GM19328 (cell line): ENCODE measurements around the gene SWT1.
"Not testable (repeated sequence)": the region's sequence is repeated elsewhere in the genome, so short reads cannot be mapped to it uniquely, and the experiment has no call there.

Source experiments
- ATAC-seq: cut with Tn5 transposase; IDR thresholded peaks from one replicate; pipeline ENCODE4 v1.9.1; 2021; ENCODE audit warnings: mild to moderate bottlenecking, moderate library complexity; ENCODE audit not compliant: unreplicated experiment

Gene SWT1

GRCh38 chr1:185318431-185319138 lies 161.6 kb downstream of the SWT1 start:
- ATAC-seq: no peak

DNA sequence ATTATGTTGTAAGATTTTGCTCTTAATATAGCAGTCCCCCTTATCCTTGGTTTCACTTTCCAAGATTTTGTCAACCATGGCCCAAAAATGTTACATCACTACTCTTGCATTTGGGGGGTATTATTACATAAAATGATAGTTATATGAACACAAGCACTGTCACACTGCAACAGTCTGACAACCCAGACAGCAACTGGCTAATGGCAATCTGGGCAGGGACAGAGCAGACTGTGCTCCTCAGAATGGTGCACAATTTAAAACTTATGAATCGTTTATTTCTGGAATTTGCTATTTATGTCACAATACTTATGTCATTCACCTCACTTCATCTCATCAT lies 162.1 kb downstream of the SWT1 start:
- ATAC-seq: no peak

DNA sequence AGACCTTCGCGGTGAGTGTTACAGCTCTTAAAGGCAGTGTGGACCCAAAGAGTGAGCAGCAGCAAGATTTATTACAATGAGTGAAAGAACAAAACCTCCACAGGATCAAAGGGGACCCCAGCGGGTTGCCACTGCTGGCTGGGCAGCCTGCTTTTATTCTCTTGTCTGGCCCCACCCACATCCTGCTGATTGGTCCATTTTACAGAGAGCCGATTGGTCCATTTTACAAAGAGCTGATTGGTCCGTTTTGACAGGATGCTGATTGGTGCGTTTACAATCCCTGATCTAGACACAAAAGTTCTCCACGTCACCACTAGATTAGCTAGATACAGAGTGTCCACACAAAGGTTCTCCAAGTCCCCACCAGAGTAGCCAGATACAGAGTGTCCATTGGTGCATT lies 164.1 kb downstream of the SWT1 start:
- not testable (repeated sequence) for ATAC-seq

- ATAC-seq: not testable (repeated sequence)
These were observed 164.8 kb downstream of the SWT1 start for GRCh38 chr1:185321653-185322221.

DNA sequence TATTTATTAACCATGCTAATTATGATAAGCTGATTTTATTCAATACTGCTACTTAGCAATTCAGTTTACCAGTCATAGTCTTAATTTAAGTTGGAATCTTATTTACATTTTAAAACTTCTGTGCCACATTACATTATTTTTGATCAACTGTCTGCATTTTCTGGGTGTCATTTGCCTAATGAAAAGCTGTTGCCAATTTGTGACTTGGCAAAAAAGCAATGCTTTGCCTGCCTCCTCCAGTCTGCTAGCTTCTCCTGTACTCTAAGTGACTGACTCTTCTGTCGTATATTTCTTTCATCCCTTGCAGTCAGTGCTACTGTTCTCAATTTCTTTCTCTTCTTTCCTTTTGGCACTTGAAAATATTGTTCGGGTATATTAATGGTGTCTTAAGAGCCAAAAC lies 165.7 kb downstream of the SWT1 start:
- no peak for ATAC-seq

DNA sequence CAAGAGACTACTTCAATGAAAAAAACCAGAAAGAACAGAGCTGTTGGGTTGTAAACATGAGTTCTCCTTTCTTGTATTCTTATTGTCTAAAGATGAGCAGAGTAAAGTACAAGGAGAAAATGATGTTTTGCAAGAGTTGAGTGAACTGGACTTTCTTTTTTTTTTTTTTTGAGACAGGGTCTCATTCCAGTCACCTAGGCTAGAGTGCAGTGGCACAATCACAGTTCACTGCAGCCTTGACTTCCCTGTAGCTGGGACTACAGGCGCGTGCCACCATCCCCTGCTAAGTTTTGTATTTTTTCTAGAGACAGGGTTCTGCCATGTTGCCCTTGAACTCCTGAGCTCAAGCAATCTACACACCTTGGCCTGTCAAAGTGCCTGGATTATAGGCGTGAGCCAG lies 167.2 kb downstream of the SWT1 start:
- no peak for ATAC-seq

DNA sequence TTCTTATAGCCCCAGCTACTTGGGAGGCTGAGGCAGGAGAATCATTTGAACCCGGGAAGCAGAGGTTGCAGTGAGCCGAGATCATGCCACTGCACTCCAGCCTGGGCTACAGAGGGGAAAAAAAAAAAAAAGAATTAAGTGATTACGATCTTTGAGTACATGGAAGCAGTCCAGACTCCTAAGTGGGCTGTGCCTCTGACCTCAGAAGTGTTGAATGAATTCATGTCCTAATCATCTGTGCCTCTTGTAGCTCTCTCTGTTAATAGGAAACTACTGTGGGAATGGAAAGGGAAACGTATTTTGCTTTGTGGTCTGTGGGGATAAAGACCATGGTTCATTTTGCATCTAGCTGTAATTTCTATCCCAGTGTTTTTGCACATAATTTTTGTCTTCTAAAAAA lies 168.4 kb downstream of the SWT1 start:
- ATAC-seq: no peak

- ATAC-seq: no peak
These were observed 171.3 kb downstream of the SWT1 start for GRCh38 chr1:185328255-185328654.

DNA sequence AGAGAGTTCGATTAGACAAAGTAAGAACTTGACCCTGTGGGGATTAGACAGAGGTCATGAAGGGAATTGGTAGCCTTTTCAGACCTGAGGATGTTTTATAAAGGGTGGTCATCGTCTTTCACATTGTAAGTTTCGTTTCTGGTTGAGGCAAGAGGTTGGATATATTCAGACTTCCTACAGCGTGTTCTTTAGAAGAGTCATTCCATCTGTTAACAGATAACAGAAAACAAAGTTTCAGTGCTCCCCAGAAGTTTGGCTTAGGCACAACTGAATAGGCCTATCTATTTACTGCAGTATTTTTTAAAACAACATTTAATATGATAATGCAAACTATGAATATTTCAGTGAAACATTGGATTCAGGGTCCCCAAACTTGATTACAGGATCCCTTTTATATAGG lies 177.2 kb downstream of the SWT1 start:
- ATAC-seq: no peak

DNA sequence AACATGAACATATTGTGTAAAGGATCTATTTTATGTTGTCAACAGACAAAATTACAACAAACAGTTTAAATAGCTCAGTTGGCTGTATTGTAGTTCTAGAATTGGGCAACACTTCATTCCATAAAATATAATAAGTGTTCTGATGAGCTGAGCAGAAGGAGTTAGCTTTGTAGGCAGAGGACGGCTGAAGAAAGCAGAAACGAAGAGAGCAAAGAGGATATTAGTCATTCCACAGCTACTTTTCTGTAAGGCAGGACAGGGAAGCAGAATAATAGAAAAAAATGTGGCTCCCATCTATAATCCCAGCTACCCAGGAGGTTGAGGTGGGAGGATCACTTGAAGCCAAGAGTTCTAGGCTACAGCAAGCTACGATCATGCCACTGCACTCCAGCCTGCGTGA lies 180.3 kb downstream of the SWT1 start:
- no peak for ATAC-seq

- peak; percentile 94 for ATAC-seq
These were observed 182.0 kb downstream of the SWT1 start for GRCh38 chr1:185338719-185339622.

DNA sequence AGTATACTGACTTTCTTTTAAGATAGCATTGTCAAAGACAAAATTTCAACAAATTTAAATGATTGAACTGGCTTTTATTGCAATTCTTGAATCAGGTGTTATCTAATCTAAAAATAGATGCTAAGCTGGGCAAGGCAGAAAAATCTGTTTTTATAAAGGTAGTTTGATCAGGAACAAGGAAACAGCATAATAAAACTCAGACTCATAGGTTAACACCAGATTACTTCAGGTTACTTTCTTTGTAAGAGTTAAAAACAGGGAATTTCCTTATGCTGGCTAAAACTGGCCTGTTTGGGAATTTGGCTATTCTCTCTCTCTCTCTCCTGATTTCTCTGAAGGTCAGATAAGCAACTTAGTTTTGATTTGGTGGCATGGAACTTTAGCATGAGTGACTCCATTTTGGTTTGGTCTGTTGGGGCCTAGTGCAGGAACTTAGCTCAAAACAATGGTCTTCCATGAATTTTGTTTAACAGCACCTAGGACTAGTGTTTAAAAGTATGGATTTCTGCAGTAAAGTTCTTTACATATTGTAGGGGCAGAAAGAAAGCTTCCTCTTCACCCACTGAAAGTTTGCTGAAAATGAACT lies 184.3 kb downstream of the SWT1 start:
- no peak for ATAC-seq
